ENCODE measurements around the gene BICD2. TPM values are rescaled to one million over a fixed set of nuclear protein-coding genes. Genes with fewer than 3 reads are reported as not detected.

Gene BICD2
- polyA plus RNA-seq, 1 donor from 2014 or later, result 22.4 TPM

GRCh38 chr9:92711146-92711545, 53.5 kb downstream of the BICD2 start:
- Histone ChIP-seq H3K4me2 (ENCODE audit: low read length) (no peak overlapping the region), H2AFZ (ENCODE audit: low read depth, low read length) (no peak overlapping the region), H3K9me3 (ENCODE audit: low read length) (no peaks in the 10 kb centered on the region), H3K27ac (ENCODE audit: low read length) (no peak overlapping the region), H3K79me2 (replicated peaks; ENCODE audit: insufficient read depth, low read length) (no peaks in the 10 kb centered on the region), H3K9ac (ENCODE audit: low read length) (no peak overlapping the region), H3K4me3 (ENCODE audit: low read length) (no peak overlapping the region), H3K36me3 (ENCODE audit: insufficient read depth, low read length) (peaks cover 5% of the 10 kb centered on the region), H4K20me1 (ENCODE audit: insufficient read depth) (no peaks in the 10 kb centered on the region), H3K9me2 (ENCODE audit: insufficient read depth, low read length) (no peaks in the 10 kb centered on the region), H3K27me3 (ENCODE audit: insufficient read depth, low read depth, low read length) (no peaks in the 10 kb centered on the region), H3F3A (ENCODE audit: insufficient read depth, low read length, poor library complexity, severe bottlenecking) (no peaks in the 10 kb centered on the region)
- TF ChIP-seq MXI1 (conservative IDR thresholded peaks at IDR 0.05; ENCODE audit: poor library complexity, severe bottlenecking) (no peak), SMC3 (conservative IDR thresholded peaks at IDR 0.05; ENCODE audit: poor library complexity) (no peak), CTCF (IDR thresholded peaks at IDR 0.05; ENCODE audit: poor library complexity, severe bottlenecking) (no peak), POLR2AphosphoS5 (IDR thresholded peaks at IDR 0.05) (no peak), TAF1 (IDR thresholded peaks at IDR 0.05; ENCODE audit: low read depth) (no peak), RAD21 (conservative IDR thresholded peaks at IDR 0.05) (no peak), EP300 (conservative IDR thresholded peaks at IDR 0.05; ENCODE audit: poor library complexity, severe bottlenecking) (no peak), EZH2 (IDR thresholded peaks at IDR 0.05; ENCODE audit: borderline replicate concordance, insufficient read depth, low read length, poor library complexity, severe bottlenecking) (no peak)
- TF ChIP-seq, protein P1, sequence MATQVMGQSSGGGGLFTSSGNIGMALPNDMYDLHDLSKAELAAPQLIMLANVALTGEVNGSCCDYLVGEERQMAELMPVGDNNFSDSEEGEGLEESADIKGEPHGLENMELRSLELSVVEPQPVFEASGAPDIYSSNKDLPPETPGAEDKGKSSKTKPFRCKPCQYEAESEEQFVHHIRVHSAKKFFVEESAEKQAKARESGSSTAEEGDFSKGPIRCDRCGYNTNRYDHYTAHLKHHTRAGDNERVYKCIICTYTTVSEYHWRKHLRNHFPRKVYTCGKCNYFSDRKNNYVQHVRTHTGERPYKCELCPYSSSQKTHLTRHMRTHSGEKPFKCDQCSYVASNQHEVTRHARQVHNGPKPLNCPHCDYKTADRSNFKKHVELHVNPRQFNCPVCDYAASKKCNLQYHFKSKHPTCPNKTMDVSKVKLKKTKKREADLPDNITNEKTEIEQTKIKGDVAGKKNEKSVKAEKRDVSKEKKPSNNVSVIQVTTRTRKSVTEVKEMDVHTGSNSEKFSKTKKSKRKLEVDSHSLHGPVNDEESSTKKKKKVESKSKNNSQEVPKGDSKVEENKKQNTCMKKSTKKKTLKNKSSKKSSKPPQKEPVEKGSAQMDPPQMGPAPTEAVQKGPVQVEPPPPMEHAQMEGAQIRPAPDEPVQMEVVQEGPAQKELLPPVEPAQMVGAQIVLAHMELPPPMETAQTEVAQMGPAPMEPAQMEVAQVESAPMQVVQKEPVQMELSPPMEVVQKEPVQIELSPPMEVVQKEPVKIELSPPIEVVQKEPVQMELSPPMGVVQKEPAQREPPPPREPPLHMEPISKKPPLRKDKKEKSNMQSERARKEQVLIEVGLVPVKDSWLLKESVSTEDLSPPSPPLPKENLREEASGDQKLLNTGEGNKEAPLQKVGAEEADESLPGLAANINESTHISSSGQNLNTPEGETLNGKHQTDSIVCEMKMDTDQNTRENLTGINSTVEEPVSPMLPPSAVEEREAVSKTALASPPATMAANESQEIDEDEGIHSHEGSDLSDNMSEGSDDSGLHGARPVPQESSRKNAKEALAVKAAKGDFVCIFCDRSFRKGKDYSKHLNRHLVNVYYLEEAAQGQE (IDR thresholded peaks at IDR 0.05; ENCODE audit: borderline replicate concordance), result no peak

DNA sequence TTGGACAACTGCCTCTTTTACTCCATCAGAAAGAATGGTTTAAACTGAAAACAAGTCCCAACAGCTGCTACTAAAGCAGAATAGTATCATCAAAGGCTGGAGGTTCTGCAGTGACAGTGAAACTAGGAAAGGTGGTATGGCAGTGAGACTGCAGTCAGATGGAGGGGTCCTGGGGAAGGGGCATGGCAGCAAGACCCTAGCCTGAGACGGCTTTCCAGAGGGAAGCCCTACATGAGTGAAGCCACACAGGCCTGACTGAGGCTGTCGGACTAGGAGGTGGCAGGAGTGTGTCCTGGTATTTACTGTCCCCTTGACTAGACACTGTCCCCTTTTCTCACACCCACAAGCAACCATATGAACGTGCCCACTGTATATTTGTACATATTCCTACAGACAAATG, 54.3 kb downstream of the BICD2 start:
- H3K27ac ChIP-seq (ENCODE audit: low read length), result no peak overlapping the region
- H3K9me2 ChIP-seq (ENCODE audit: insufficient read depth, low read length), result no peaks in the 10 kb centered on the region
- H3K79me2 ChIP-seq (replicated peaks; ENCODE audit: insufficient read depth, low read length), result no peaks in the 10 kb centered on the region
- H3K36me3 ChIP-seq (ENCODE audit: insufficient read depth, low read length), result peaks cover 5% of the 10 kb centered on the region
- H3F3A ChIP-seq (ENCODE audit: insufficient read depth, low read length, poor library complexity, severe bottlenecking), result no peaks in the 10 kb centered on the region
- no peak overlapping the region for H2AFZ ChIP-seq (ENCODE audit: low read depth, low read length)
- H3K9me3 ChIP-seq (ENCODE audit: low read length), result no peaks in the 10 kb centered on the region
- no peak overlapping the region for H3K4me2 ChIP-seq (ENCODE audit: low read length)
- TF ChIP-seq TAF1 (IDR thresholded peaks at IDR 0.05; ENCODE audit: low read depth) (no peak), EZH2 (IDR thresholded peaks at IDR 0.05; ENCODE audit: borderline replicate concordance, insufficient read depth, low read length, poor library complexity, severe bottlenecking) (no peak)
- H3K9ac ChIP-seq (ENCODE audit: low read length), result no peak overlapping the region
- no peak overlapping the region for H3K4me3 ChIP-seq (ENCODE audit: low read length)
- H3K27me3 ChIP-seq (ENCODE audit: insufficient read depth, low read depth, low read length), result no peaks in the 10 kb centered on the region
- no peaks in the 10 kb centered on the region for H4K20me1 ChIP-seq (ENCODE audit: insufficient read depth)

DNA sequence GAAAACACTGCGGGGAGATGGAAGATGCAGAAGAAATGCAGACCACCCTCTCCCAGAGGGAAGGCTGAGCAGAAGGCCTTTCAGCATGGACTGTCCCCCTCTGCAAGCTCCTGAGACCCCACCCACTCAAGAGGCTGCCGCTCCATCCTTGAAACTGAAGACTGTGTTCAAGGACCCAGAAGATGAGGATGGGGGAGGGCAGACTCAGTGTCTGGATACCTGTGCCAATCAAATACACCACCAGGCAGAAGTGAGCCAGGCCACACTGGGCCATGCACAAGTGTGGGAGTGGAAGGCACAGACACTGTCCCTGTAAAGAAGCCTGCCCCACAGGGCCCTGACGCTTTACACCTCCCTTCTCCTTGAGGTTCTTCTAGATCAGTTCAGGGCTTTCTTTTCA, 54.7 kb downstream of the BICD2 start:
- no peak overlapping the region for H3K4me3 ChIP-seq (ENCODE audit: low read length)
- H3K9me2 ChIP-seq (ENCODE audit: insufficient read depth, low read length), result no peaks in the 10 kb centered on the region

More for the DNA sequence above, 54.7 kb downstream of the BICD2 start:
- Histone ChIP-seq H3K79me2 (replicated peaks; ENCODE audit: insufficient read depth, low read length) (no peaks in the 10 kb centered on the region), H2AFZ (ENCODE audit: low read depth, low read length) (no peak overlapping the region), H3K27ac (ENCODE audit: low read length) (no peak overlapping the region), H3K9me3 (ENCODE audit: low read length) (no peaks in the 10 kb centered on the region), H4K20me1 (ENCODE audit: insufficient read depth) (no peaks in the 10 kb centered on the region), H3K36me3 (ENCODE audit: insufficient read depth, low read length) (peaks cover 5% of the 10 kb centered on the region), H3K27me3 (ENCODE audit: insufficient read depth, low read depth, low read length) (no peaks in the 10 kb centered on the region), H3K9ac (ENCODE audit: low read length) (no peak overlapping the region), H3K4me2 (ENCODE audit: low read length) (no peak overlapping the region), H3F3A (ENCODE audit: insufficient read depth, low read length, poor library complexity, severe bottlenecking) (no peaks in the 10 kb centered on the region)
- no peak for TF ChIP-seq CTCF (IDR thresholded peaks at IDR 0.05; ENCODE audit: poor library complexity, severe bottlenecking)
- TF ChIP-seq EZH2 (IDR thresholded peaks at IDR 0.05; ENCODE audit: borderline replicate concordance, insufficient read depth, low read length, poor library complexity, severe bottlenecking), result no peak
- no peak for TF ChIP-seq RAD21 (conservative IDR thresholded peaks at IDR 0.05)
- TF ChIP-seq, protein P1 (IDR thresholded peaks at IDR 0.05; ENCODE audit: borderline replicate concordance), result no peak
- TF ChIP-seq MXI1 (conservative IDR thresholded peaks at IDR 0.05; ENCODE audit: poor library complexity, severe bottlenecking), result no peak
- no peak for TF ChIP-seq POLR2AphosphoS5 (IDR thresholded peaks at IDR 0.05)
- no peak for TF ChIP-seq SMC3 (conservative IDR thresholded peaks at IDR 0.05; ENCODE audit: poor library complexity)
- no peak for TF ChIP-seq EP300 (conservative IDR thresholded peaks at IDR 0.05; ENCODE audit: poor library complexity, severe bottlenecking)
- no peak for TF ChIP-seq TAF1 (IDR thresholded peaks at IDR 0.05; ENCODE audit: low read depth)

Data from neural cell (in vitro differentiated cells).